Epithelial cell of proximal tubule (primary cell): ENCODE measurements around the gene RPS6KA2. TPM values are rescaled to one million over a fixed set of nuclear protein-coding genes. Genes with fewer than 3 reads are reported as not detected.

ENCODE experiments used
- DNase-seq: peaks from one replicate; pipeline ENCODE4 v3.0.0-alpha.2; 2011; ENCODE audit warnings: low read depth
- H3K4me3 ChIP-seq: 2 replicates; pipeline ENCODE4 v1.5.1; 2011; ENCODE audit warnings: low read depth, mild to moderate bottlenecking, low read length
- total RNA-seq: library from RNA; depleted of rRNA; stranded (reverse); fragments of >200 nt; gene quantifications from 2 replicates; pipeline ENCODE4 v1.2.3, GENCODE V29; 2015
- TF ChIP-seq, protein P1 (sequence below): conservative IDR thresholded peaks from 2 replicates; pipeline ENCODE4 v1.5.1; 2012; ENCODE audit warnings: low read depth, mild to moderate bottlenecking, low read length

Gene RPS6KA2
- total RNA-seq, 1 donor from 2014 or later, result 20.8 TPM

DNA sequence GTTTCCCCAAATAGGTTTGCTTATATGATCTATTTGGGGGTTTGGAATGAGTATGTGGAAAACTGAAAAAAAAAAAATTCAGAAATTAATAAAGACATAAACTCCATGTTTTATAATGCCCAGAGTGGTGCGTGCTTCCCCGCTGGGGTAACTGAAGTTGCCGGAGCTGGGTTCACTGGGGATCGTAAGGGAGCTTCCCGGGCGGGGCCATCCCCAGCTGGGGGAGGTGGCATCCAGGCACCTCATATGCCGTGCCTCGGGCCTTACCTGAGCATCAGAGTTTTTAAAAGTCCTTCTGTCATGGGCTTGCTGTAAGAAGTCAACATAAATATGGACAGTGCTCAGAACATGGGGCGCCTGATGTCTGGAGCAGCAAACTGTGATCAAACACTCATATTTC, 22.7 kb downstream of the RPS6KA2 start:
- TF ChIP-seq, protein P1, sequence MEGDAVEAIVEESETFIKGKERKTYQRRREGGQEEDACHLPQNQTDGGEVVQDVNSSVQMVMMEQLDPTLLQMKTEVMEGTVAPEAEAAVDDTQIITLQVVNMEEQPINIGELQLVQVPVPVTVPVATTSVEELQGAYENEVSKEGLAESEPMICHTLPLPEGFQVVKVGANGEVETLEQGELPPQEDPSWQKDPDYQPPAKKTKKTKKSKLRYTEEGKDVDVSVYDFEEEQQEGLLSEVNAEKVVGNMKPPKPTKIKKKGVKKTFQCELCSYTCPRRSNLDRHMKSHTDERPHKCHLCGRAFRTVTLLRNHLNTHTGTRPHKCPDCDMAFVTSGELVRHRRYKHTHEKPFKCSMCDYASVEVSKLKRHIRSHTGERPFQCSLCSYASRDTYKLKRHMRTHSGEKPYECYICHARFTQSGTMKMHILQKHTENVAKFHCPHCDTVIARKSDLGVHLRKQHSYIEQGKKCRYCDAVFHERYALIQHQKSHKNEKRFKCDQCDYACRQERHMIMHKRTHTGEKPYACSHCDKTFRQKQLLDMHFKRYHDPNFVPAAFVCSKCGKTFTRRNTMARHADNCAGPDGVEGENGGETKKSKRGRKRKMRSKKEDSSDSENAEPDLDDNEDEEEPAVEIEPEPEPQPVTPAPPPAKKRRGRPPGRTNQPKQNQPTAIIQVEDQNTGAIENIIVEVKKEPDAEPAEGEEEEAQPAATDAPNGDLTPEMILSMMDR, result no peak
- no peak overlapping the region for H3K4me3 ChIP-seq
- DNase-seq, result no peak

GRCh38 chr6:166603043-166603690, 23.9 kb downstream of the RPS6KA2 start:
- TF ChIP-seq, protein P1, result no peak
- no peak for DNase-seq
- no peak overlapping the region for H3K4me3 ChIP-seq

GRCh38 chr6:166601956-166602355, 25.1 kb downstream of the RPS6KA2 start:
- TF ChIP-seq, protein P1, result no peak
- no peak for DNase-seq
- no peak overlapping the region for H3K4me3 ChIP-seq

DNA sequence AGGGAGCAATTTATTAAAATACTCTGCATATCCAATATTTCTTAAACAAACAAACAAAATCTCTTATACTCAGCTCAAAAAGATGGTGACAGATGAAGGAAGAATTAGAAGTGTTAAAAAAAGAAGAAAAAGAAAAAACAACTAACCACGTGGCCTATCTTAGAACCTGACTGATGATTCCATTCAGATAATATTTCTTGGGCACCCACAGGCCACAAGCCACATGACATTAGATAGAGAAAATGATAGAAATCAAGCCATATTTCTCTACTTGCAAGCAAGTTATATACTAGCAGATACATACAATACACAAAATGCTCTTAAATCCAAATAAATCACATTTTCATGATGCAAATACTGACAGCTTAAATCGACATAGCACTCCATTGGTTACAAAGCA, 26.1 kb downstream of the RPS6KA2 start:
- no peak overlapping the region for H3K4me3 ChIP-seq
- TF ChIP-seq, protein P1, result no peak
- DNase-seq, result no peak

DNA sequence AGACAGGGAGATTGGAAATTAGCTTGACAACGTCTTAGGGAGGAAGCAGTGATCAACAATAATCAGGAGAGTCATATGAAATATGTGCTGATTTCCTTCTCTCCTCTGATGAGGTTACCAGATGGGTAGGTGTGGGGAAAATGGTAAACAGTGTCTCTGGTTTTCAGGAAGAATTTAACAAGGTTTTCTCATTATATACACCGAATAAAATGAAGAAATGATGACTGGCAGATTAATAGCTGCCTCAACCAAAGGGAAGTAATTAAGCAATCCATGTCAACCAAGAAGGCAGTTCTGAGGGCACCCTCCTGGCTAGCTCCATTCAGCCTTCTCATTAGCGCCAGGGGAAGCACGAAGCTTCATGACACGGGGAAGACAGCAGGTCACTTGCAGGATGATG, 27.8 kb downstream of the RPS6KA2 start:
- DNase-seq, result no peak
- TF ChIP-seq, protein P1, result no peak
- no peak overlapping the region for H3K4me3 ChIP-seq

DNA sequence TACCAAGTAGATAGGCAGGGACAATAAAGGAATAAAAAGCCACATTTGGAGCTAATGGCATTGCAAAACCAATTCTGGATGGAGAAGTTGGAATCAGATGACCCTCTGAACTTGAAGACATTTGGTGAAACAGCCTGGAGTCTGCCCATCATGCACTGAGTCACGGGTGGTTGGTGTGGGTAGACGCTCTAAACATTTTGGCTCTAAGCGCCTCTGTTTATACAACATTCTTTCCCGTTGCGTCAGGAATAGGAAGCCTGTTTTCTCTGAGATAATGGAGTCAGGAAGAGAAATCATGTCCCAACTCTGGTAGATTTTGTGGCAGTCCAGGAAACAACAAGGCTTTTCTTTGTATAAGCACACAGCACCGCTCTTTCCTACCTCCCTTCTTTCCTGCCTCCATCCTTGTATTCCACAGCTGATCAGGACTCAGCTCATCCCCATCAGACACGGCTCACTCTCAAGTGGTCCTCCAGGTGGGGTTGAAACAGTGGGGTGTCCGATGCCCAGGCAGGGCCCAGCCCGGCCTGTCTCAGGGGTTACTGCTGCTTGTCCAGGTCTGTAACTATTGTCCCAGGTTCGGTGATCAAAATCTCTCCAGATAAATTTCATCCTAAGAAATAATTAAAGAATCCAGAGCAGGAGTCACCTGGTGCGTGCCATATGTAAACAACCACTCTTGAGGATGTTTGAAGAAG, 28.5 kb downstream of the RPS6KA2 start:
- no peak for DNase-seq

More for the DNA sequence above, 28.5 kb downstream of the RPS6KA2 start:
- TF ChIP-seq, protein P1, result no peak
- no peak overlapping the region for H3K4me3 ChIP-seq
